ENCODE measurements around the gene ZNF555.

Gene ZNF555

DNA sequence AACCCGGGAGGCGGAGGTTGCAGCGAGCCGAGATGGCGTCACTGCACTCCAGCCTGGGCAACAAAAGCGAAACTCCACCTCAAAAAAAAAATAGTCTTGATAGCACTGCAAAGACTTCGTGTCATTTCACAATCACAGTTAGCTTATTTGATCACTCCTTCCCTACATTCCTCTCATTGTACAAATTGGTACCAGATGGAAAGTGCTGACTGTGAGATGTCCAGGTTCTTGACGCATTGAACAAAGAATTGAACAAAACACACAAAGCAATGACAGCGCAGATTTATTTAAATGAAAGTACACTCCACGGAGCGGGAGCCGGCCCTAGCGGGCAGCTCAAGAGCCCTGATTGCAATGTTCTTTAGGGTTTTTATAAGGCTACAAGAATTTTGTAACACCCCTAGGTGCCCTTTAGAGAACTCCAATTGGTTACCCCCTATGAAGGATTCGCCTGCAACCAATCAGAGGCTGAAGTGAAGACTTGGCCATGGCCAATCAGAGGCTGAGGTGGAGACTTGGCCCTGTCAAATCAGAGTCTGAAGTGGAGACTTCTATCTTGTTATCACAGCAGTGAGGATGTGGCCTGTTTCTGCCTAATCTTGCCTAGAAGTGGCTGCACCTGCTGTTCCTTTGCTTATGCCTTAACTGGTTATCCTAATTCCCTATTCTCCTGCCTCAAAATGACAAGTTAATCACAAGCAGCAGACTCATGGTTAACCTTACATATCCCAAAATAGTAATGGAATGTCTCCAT lies 42.6 kb downstream of the ZNF555 start:
- Histone ChIP-seq H3K79me2 (ENCODE audit: insufficient read depth, low read length) (no peaks in the 10 kb centered on the region), H3K4me1 (ENCODE audit: insufficient read depth, low read length) (peaks cover 19% of the 10 kb centered on the region), H2AFZ (ENCODE audit: low read depth, low read length) (no peak overlapping the region), H3K27ac (ENCODE audit: low read length) (no peak overlapping the region), H3K27me3 (ENCODE audit: insufficient read depth, low read length, poor library complexity) (no peaks in the 10 kb centered on the region), H3K4me3 (ENCODE audit: low read depth in 1 of 2, low read length in 2 of 2) (no peak overlapping the region), H3K4me2 (ENCODE audit: insufficient read depth, low read length) (no peak overlapping the region), H4K20me1 (ENCODE audit: insufficient read depth, low read length) (no peaks in the 10 kb centered on the region), H3K9ac (ENCODE audit: low read depth, low read length) (no peak overlapping the region), H3K36me3 (ENCODE audit: insufficient read depth, low read length) (no peaks in the 10 kb centered on the region), H3K9me3 (ENCODE audit: insufficient read depth, low read length, severe bottlenecking) (peaks cover 3% of the 10 kb centered on the region)
- peak; percentile 41 for DNase-seq
- ATAC-seq (ENCODE audit: insufficient read depth, low read depth) = no peak
- TF ChIP-seq EZH2 (IDR thresholded peaks at IDR 0.05; ENCODE audit: borderline replicate concordance, low read depth, low read length, severe bottlenecking) = no peak
- TF ChIP-seq, protein P1, sequence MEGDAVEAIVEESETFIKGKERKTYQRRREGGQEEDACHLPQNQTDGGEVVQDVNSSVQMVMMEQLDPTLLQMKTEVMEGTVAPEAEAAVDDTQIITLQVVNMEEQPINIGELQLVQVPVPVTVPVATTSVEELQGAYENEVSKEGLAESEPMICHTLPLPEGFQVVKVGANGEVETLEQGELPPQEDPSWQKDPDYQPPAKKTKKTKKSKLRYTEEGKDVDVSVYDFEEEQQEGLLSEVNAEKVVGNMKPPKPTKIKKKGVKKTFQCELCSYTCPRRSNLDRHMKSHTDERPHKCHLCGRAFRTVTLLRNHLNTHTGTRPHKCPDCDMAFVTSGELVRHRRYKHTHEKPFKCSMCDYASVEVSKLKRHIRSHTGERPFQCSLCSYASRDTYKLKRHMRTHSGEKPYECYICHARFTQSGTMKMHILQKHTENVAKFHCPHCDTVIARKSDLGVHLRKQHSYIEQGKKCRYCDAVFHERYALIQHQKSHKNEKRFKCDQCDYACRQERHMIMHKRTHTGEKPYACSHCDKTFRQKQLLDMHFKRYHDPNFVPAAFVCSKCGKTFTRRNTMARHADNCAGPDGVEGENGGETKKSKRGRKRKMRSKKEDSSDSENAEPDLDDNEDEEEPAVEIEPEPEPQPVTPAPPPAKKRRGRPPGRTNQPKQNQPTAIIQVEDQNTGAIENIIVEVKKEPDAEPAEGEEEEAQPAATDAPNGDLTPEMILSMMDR (IDR thresholded peaks at IDR 0.05; ENCODE audit: borderline replicate concordance, extremely low read depth, low read length, poor library complexity, severe bottlenecking) = no peak

DNA sequence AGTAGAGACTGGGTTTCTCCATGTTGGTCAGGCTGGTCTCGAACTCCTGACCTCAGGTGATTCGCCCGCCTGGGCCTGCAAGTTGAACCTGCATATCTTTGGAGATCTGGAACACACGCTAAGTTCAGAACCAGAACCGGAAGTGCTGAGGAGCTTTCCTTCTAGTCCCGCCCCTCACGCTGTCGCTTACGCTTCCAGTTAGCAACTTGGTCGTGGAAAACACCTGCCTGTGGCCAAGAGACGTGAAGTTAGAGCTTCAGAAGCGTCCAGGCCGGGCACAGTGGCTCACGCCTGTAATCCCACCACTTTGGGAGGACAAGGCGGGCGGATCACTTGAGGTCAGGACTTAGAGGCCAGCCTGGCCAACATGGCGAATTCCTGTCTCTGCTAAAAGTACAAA lies 44.5 kb downstream of the ZNF555 start:
- H3K9me3 ChIP-seq (ENCODE audit: insufficient read depth, low read length, severe bottlenecking) = no peaks in the 10 kb centered on the region
- no peak overlapping the region for H3K4me3 ChIP-seq (ENCODE audit: low read depth in 1 of 2, low read length in 2 of 2)
- TF ChIP-seq EZH2 (IDR thresholded peaks at IDR 0.05; ENCODE audit: borderline replicate concordance, low read depth, low read length, severe bottlenecking) = no peak
- TF ChIP-seq, protein P1 (IDR thresholded peaks at IDR 0.05; ENCODE audit: borderline replicate concordance, extremely low read depth, low read length, poor library complexity, severe bottlenecking) = no peak
- no peaks in the 10 kb centered on the region for H3K27me3 ChIP-seq (ENCODE audit: insufficient read depth, low read length, poor library complexity)
- H4K20me1 ChIP-seq (ENCODE audit: insufficient read depth, low read length) = no peaks in the 10 kb centered on the region
- H3K4me2 ChIP-seq (ENCODE audit: insufficient read depth, low read length) = no peak overlapping the region
- no peak overlapping the region for H3K27ac ChIP-seq (ENCODE audit: low read length)
- DNase-seq = no peak
- 0 out of 2 replicates have a peak, but pooled peaks cover 4% of the 10 kb centered on the region for H3K36me3 ChIP-seq (ENCODE audit: insufficient read depth, low read length)
- H3K79me2 ChIP-seq (ENCODE audit: insufficient read depth, low read length) = peaks cover 16% of the 10 kb centered on the region
- no peak overlapping the region for H3K9ac ChIP-seq (ENCODE audit: low read depth, low read length)
- peaks cover 34% of the 10 kb centered on the region for H3K4me1 ChIP-seq (ENCODE audit: insufficient read depth, low read length)
- no peak for ATAC-seq (ENCODE audit: insufficient read depth, low read depth)
- no peak overlapping the region for H2AFZ ChIP-seq (ENCODE audit: low read depth, low read length)

DNA sequence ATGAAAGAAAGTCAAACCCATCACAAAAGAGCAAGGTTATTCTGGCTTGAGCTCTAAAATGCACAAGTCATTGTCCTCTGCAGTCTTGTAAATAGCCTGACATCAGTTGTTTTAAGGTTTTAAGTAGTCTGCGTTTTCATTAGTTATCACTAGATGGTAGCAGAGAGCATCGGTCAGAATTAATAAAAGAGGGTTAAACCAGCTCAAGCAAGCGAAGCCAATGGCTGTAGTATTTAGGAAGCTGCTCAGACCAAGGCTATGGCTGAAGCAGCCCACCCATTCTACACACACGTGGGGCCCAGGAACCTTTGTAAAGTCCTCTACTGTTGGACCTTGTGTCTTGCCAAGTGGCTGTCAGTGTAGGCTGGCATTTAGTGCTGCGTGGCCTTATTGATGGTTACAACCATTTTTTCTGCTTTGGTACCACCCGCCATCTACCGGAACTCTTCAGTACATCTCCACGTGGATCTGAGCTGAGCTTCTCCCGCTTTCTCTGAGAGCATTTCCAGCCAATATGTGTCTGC lies 46.2 kb downstream of the ZNF555 start:
- Histone ChIP-seq H3K9me3 (ENCODE audit: insufficient read depth, low read length, severe bottlenecking) (no peaks in the 10 kb centered on the region), H3K4me1 (ENCODE audit: insufficient read depth, low read length) (peaks cover 51% of the 10 kb centered on the region), H3K27ac (ENCODE audit: low read length) (peak overlapping the region; percentile 99), H3K9ac (ENCODE audit: low read depth, low read length) (peak overlapping the region; percentile 84), H2AFZ (ENCODE audit: low read depth, low read length) (peak overlapping the region; percentile 64), H3K36me3 (ENCODE audit: insufficient read depth, low read length) (peaks cover 8% of the 10 kb centered on the region; the same call in 1 of the 2 replicates), H3K4me2 (ENCODE audit: insufficient read depth, low read length) (peak overlapping the region; percentile 88), H3K4me3 (ENCODE audit: low read depth in 1 of 2, low read length in 2 of 2) (peak overlapping the region in 1 of 2 experiments; percentile 71; a peak in 2 of 4 replicates), H3K27me3 (ENCODE audit: insufficient read depth, low read length, poor library complexity) (no peaks in the 10 kb centered on the region), H4K20me1 (ENCODE audit: insufficient read depth, low read length) (no peaks in the 10 kb centered on the region), H3K79me2 (ENCODE audit: insufficient read depth, low read length) (peaks cover 32% of the 10 kb centered on the region)
- TF ChIP-seq, protein P1 (IDR thresholded peaks at IDR 0.05; ENCODE audit: borderline replicate concordance, extremely low read depth, low read length, poor library complexity, severe bottlenecking) = peak; percentile 83
- no peak for TF ChIP-seq EZH2 (IDR thresholded peaks at IDR 0.05; ENCODE audit: borderline replicate concordance, low read depth, low read length, severe bottlenecking)
- DNase-seq = peak; percentile 51
- peak; percentile 8; the same call in 1 of the 3 replicates for ATAC-seq (ENCODE audit: insufficient read depth, low read depth)

Data from DND-41 (cell line).